H1 (cell line): ENCODE data around the gene FBXL14. TPM values are rescaled to one million over a fixed set of nuclear protein-coding genes. Genes with fewer than 3 reads are reported as not detected.
"Not testable (repeated sequence)": the region's sequence is repeated elsewhere in the genome, so short reads cannot be mapped to it uniquely, and the experiment has no call there.

Source experiments
- CTCF ChIA-PET: fragments of 300-600 bp; sonication (Branson Sonifier 250); formaldehyde crosslinking; loops from one replicate; lab custom pipeline; 2021; ENCODE audit not compliant: partially characterized antibody; lab: Charles Lee
- POLR2A ChIA-PET: fragments of 300-600 bp; sonication (Branson Sonifier 250); formaldehyde crosslinking; loops from one replicate; lab custom pipeline; 2021; ENCODE audit warnings: inconsistent platforms; ENCODE audit not compliant: partially characterized antibody; lab: Charles Lee
- DNase-seq, 2 experiments: peaks; one replicate each; pipeline versions ENCODE4 v3.0.0 to v3.0.0-alpha.2; 2010 to 2022; ENCODE audit warnings: low spot score in 2 of 2, low read depth in 1 of 2, mixed read lengths in 1 of 2
- FAIRE-seq: peaks from 2 replicates; lab custom pipeline; 2011; peaks lifted over from hg19 to GRCh38; lab: Jason Lieb, UNC
- H2AFZ ChIP-seq: 2 replicates; pipeline ENCODE4 v1.8.1; 2012; ENCODE audit warnings: low read length, inconsistent platforms
- H2AK5ac ChIP-seq: 2 replicates; pipeline ENCODE4 v1.6.1; 2013; ENCODE audit warnings: low read depth, low read length
- H2BK120ac ChIP-seq: replicated peaks from 2 replicates; pipeline ENCODE3; 2013; ENCODE audit warnings: low read depth, low read length, inconsistent platforms
- H2BK12ac ChIP-seq: 2 replicates; pipeline ENCODE4 v1.6.1; 2013; ENCODE audit warnings: low read depth, low read length
- H2BK15ac ChIP-seq: 2 replicates; pipeline ENCODE4 v1.6.1; 2013; ENCODE audit warnings: low read length
- H2BK20ac ChIP-seq: 2 replicates; pipeline ENCODE4 v1.6.1; 2013; ENCODE audit warnings: low read length
- H2BK5ac ChIP-seq: 2 replicates; pipeline ENCODE4 v1.6.1; 2013; ENCODE audit warnings: low read depth, low read length
- H3K14ac ChIP-seq: 2 replicates; pipeline ENCODE4 v1.6.1; 2013; ENCODE audit warnings: inconsistent platforms; ENCODE audit not compliant: insufficient read length
- H3K18ac ChIP-seq: 2 replicates; pipeline ENCODE4 v1.6.1; 2013; ENCODE audit warnings: low read length; ENCODE audit errors: extremely low read depth
- H3K23ac ChIP-seq: 2 replicates; pipeline ENCODE4 v1.6.1; 2013; ENCODE audit warnings: inconsistent platforms; ENCODE audit not compliant: insufficient read length
- H3K23me2 ChIP-seq: 2 replicates; pipeline ENCODE4 v1.6.1; 2013; ENCODE audit warnings: low read depth, low read length
- H3K27ac ChIP-seq: 2 replicates; pipeline ENCODE4 v1.6.1; 2011; ENCODE audit warnings: low read depth, low read length, inconsistent platforms
- H3K27me3 ChIP-seq, 4 experiments: replicated peaks in 1 of 4; 1 replicate in 1 of 4; 2 replicates in 3 of 4; pipeline versions ENCODE4 v1.6.1 to v1.8.1; 2011 to 2013; ENCODE audit warnings: low read length in 3 of 4, mild to moderate bottlenecking in 3 of 4, inconsistent platforms in 2 of 4, mixed read lengths in 2 of 4, moderate library complexity in 1 of 4; ENCODE audit not compliant: control insufficient read depth in 3 of 4, insufficient read depth in 3 of 4; ENCODE audit errors: extremely low read depth in 1 of 4
- H3K36me3 ChIP-seq, 4 experiments: 2 replicates each; pipeline versions ENCODE4 v1.6.1 to v1.8.1; 2011 to 2013; ENCODE audit warnings: mild to moderate bottlenecking in 4 of 4, low read length in 3 of 4, moderate library complexity in 2 of 4, control low read depth in 1 of 4, inconsistent platforms in 1 of 4; ENCODE audit not compliant: insufficient read depth in 4 of 4, control insufficient read depth in 2 of 4
- H3K4ac ChIP-seq: replicated peaks from 2 replicates; pipeline ENCODE3; 2013; ENCODE audit warnings: low read length, low read depth, mixed read lengths, inconsistent platforms; ENCODE audit not compliant: insufficient read length
- H3K4me1 ChIP-seq, 4 experiments: replicated peaks in 1 of 4; 1 replicate in 1 of 4; 2 replicates in 3 of 4; pipeline versions ENCODE4 v1.6.1 to v1.8.1; 2011 to 2013; ENCODE audit warnings: low read length in 3 of 4, inconsistent platforms in 2 of 4, mixed read lengths in 1 of 4; ENCODE audit not compliant: insufficient read depth in 4 of 4, control insufficient read depth in 3 of 4
- H3K4me2 ChIP-seq, 2 experiments: 2 replicates each; pipeline versions ENCODE4 v1.6.1 to v1.8.1; 2011 to 2013; ENCODE audit warnings: low read depth in 2 of 2, low read length in 2 of 2, control low read depth in 1 of 2, inconsistent platforms in 1 of 2, mild to moderate bottlenecking in 1 of 2; ENCODE audit not compliant: insufficient read depth in 1 of 2
- H3K4me3 ChIP-seq, 4 experiments: fragments of 200-600, 300-600 bp in 1 of 4; sonication (generic), shearing (Covaris generic), sonication (Bioruptor Twin) in 1 of 4; 2 replicates each; pipeline versions ENCODE4 v1.5.1 to v1.8.1; 2011 to 2016; ENCODE audit warnings: low read length in 4 of 4, low read depth in 3 of 4, control low read depth in 2 of 4, inconsistent platforms in 2 of 4, mild to moderate bottlenecking in 2 of 4, mixed read lengths in 1 of 4, moderate library complexity in 1 of 4; ENCODE audit not compliant: insufficient read depth in 2 of 4; ENCODE audit errors: extremely low read depth in 1 of 4
- H3K56ac ChIP-seq: replicated peaks from 2 replicates; pipeline ENCODE3; 2013; ENCODE audit warnings: low read depth, mild to moderate bottlenecking, mixed read lengths, low read length, inconsistent platforms; ENCODE audit not compliant: insufficient read length
- H3K79me1 ChIP-seq: 2 replicates; pipeline ENCODE4 v1.6.1; 2013; ENCODE audit warnings: low read depth, low read length, control low read depth
- H3K79me2 ChIP-seq, 2 experiments: 2 replicates each; pipeline versions ENCODE4 v1.6.1 to v1.8.1; 2012 to 2013; ENCODE audit warnings: low read length in 2 of 2, mild to moderate bottlenecking in 2 of 2, inconsistent platforms in 1 of 2; ENCODE audit not compliant: insufficient read depth in 2 of 2, control insufficient read depth in 1 of 2
- H3K9ac ChIP-seq, 4 experiments: replicated peaks in 1 of 4; 1 replicate in 1 of 4; 2 replicates in 3 of 4; pipeline versions ENCODE4 v1.6.1 to v1.8.1; 2011 to 2013; ENCODE audit warnings: low read depth in 3 of 4, low read length in 3 of 4, control low read depth in 2 of 4, mild to moderate bottlenecking in 2 of 4, moderate library complexity in 2 of 4, inconsistent platforms in 1 of 4; ENCODE audit errors: extremely low read depth in 1 of 4
- H3K9me3 ChIP-seq, 2 experiments: 2 replicates each; pipeline versions ENCODE4 v1.6.1 to v1.8.1; 2012 to 2013; ENCODE audit warnings: mild to moderate bottlenecking in 2 of 2, moderate library complexity in 2 of 2, control low read depth in 1 of 2, inconsistent platforms in 1 of 2, low read depth in 1 of 2, low read length in 1 of 2, mixed read lengths in 1 of 2; ENCODE audit not compliant: insufficient read depth in 2 of 2
- H4K20me1 ChIP-seq, 2 experiments: replicated peaks in 1 of 2; 2 replicates each; pipeline versions ENCODE3 to v1.8.1; 2011 to 2013; ENCODE audit warnings: inconsistent platforms in 2 of 2, low read length in 2 of 2, mild to moderate bottlenecking in 1 of 2; ENCODE audit not compliant: insufficient read depth in 2 of 2, control insufficient read depth in 1 of 2
- H4K5ac ChIP-seq: 2 replicates; pipeline ENCODE4 v1.6.1; 2013; ENCODE audit warnings: low read length, low read depth, mixed read lengths, inconsistent platforms; ENCODE audit not compliant: insufficient read length
- H4K8ac ChIP-seq: 2 replicates; pipeline ENCODE4 v1.8.0; 2013; ENCODE audit warnings: mild to moderate bottlenecking, moderate library complexity, low read length, inconsistent platforms; ENCODE audit not compliant: insufficient read depth; ENCODE audit errors: extremely low read depth
- H4K91ac ChIP-seq: replicated peaks from 2 replicates; pipeline ENCODE3; 2013; ENCODE audit warnings: low read length, mixed read lengths, inconsistent platforms; ENCODE audit not compliant: insufficient read length
- WGBS, 2 experiments: shearing (Covaris generic) in 1 of 2; methylation state at CpG; one replicate each; pipeline versions ENCODE4 v1.1.6 to v1.1.7; 2013 to 2015; ENCODE audit warnings: low lambda C conversion rate in 2 of 2, mixed read lengths in 2 of 2, inconsistent platforms in 1 of 2, low coverage in 1 of 2, missing lambda C conversion rate in 1 of 2; ENCODE audit not compliant: insufficient replicate concordance in 2 of 2, insufficient coverage in 1 of 2, insufficient read length in 1 of 2; ENCODE audit errors: extremely low coverage in 1 of 2, missing lambda C conversion rate in 1 of 2; 5-methylcytosine and 5-hydroxymethylcytosine counted together
- polyA plus RNA-seq, 7 experiments: library from polyadenylated mRNA; depleted of rRNA in 3 of 7; stranded (reverse) in 5 of 7; unstranded in 2 of 7; fragments of >200 nt in 5 of 7; fragments of 200-250 nt in 2 of 7; gene quantifications; 1 replicate in 5 of 7; 2 replicates in 1 of 7; 4 replicates in 1 of 7; pipeline versions ENCODE4 v1.2.1 to v1.2.3, GENCODE V29; 2011 to 2013; ENCODE audit warnings: missing spikeins in 2 of 7, mixed read lengths in 2 of 7
- total RNA-seq: library from RNA; stranded (reverse); fragmentation: NEBNext Ultra II Directional; extraction: Animal tissue kit (Norgen Biotek cat#: 25700); gene quantifications from 2 replicates; pipeline ENCODE4 v1.2.1, GENCODE V29; 2021

Gene FBXL14
- total and polyA plus RNA-seq, 2 of the 8 experiments (the other 6 are each of a cell fraction or from before 2014, with no cell fraction given): 5.5 to 9.6 TPM

DNA sequence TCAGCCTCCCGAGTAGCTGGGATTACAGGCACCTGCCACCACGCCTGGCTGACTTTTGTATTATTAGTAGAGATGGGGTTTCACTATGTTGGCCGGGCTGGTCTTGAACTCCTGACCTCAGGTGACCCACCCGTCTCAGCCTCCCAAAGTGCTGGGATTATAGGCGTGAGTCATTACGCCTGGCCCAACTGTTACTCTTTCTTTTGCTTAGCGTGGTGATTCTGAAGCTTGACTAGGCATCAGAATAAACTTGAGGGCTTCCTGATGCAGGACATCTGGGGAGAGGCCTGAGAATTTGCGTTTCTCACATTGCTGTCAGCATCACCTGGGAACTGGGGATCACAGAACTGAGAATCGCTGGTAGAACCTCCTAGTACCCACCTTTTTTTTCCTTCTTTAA is 8.3 kb upstream of the FBXL14 start:
- H2BK120ac ChIP-seq, H3K79me2 ChIP-seq: not testable (repeated sequence)

More for the DNA sequence above, 8.3 kb upstream of the FBXL14 start:
- H4K5ac ChIP-seq, H3K23ac ChIP-seq, H3K79me1 ChIP-seq, H4K20me1 ChIP-seq, H3K4me1 ChIP-seq, H2AK5ac ChIP-seq, FAIRE-seq, H3K18ac ChIP-seq, H3K9ac ChIP-seq, H2BK15ac ChIP-seq, H4K8ac ChIP-seq, H3K4ac ChIP-seq, H3K9me3 ChIP-seq, H2BK5ac ChIP-seq, H3K36me3 ChIP-seq, DNase-seq, H3K14ac ChIP-seq, H4K91ac ChIP-seq, H3K27ac ChIP-seq, H3K4me2 ChIP-seq, H3K4me3 ChIP-seq, H3K56ac ChIP-seq, H3K23me2 ChIP-seq, H2AFZ ChIP-seq, H2BK12ac ChIP-seq, H2BK20ac ChIP-seq: not testable (repeated sequence)
- POLR2A ChIA-PET: interaction anchor here (0.8 to 1.2 kb wide), 3 partner anchors 26 to 105 kb away, joined by 3 to 4 read pairs (median 3); partner anchors contain the start of gene WNT5B
- CTCF ChIA-PET: interaction anchor here (0.6 to 2.8 kb wide), 12 partner anchors 10 to 988 kb away, joined by 3 to 10 read pairs (median 4); no protein-coding TSS in a partner anchor
- 87% methylated on average over 9 of the region's 9 CpGs; no CpG with 5 or more reads in 1 of the 2 experiments for WGBS, 2 experiments
- peaks cover 0 to 17% (median 15%) of the 10 kb centered on the region in 4 experiments; a peak in 5 of 7 replicates for H3K27me3 ChIP-seq
